Trophoblast cell (in vitro differentiated cells and primary cell): ENCODE results near the gene BRF1.
A peak's percentile ranks its signal among the peaks of the same experiment; 100 is the strongest.
"Not testable (repeated sequence)": the region's sequence is repeated elsewhere in the genome, so short reads cannot be mapped to it uniquely, and the experiment has no call there.

Experiments used
- DNase-seq, 2 donors: peaks; one replicate each; pipeline ENCODE4 v3.0.0-alpha.2; 2016
- H2AFZ ChIP-seq: 2 replicates; pipeline ENCODE4 v1.6.1; 2013; ENCODE audit warnings: low read length, moderate library complexity, mild to moderate bottlenecking; ENCODE audit not compliant: insufficient read depth, poor library complexity
- H2AK5ac ChIP-seq: 2 replicates; pipeline ENCODE4 v1.6.1; 2013; ENCODE audit warnings: mild to moderate bottlenecking, low read length
- H2BK120ac ChIP-seq: 2 replicates; pipeline ENCODE4 v1.6.1; 2013; ENCODE audit warnings: low read length, mild to moderate bottlenecking, moderate library complexity; ENCODE audit not compliant: insufficient read depth, poor library complexity
- H2BK12ac ChIP-seq: 2 replicates; pipeline ENCODE4 v1.6.1; 2013; ENCODE audit warnings: mild to moderate bottlenecking, low read length, moderate library complexity
- H2BK5ac ChIP-seq: 2 replicates; pipeline ENCODE4 v1.6.1; 2013; ENCODE audit warnings: low read length, low read depth, moderate library complexity, mild to moderate bottlenecking; ENCODE audit not compliant: poor library complexity
- H3K14ac ChIP-seq: 2 replicates; pipeline ENCODE4 v1.6.1; 2013; ENCODE audit warnings: mild to moderate bottlenecking, low read length
- H3K18ac ChIP-seq: 2 replicates; pipeline ENCODE4 v1.6.1; 2013; ENCODE audit warnings: mild to moderate bottlenecking, low read length
- H3K23ac ChIP-seq: 2 replicates; pipeline ENCODE4 v1.6.1; 2013; ENCODE audit warnings: low read length
- H3K27ac ChIP-seq: 2 replicates; pipeline ENCODE4 v1.5.1; 2013; ENCODE audit warnings: low read depth, mild to moderate bottlenecking, inconsistent platforms, low read length, moderate library complexity
- H3K27me3 ChIP-seq: 2 replicates; pipeline ENCODE4 v1.6.1; 2013; ENCODE audit warnings: inconsistent platforms, mild to moderate bottlenecking, low read length, moderate library complexity; ENCODE audit not compliant: insufficient read depth
- H3K36me3 ChIP-seq, 2 experiments: 1 replicate in 1 of 2; 2 replicates in 1 of 2; pipeline ENCODE4 v1.6.1; 2013; ENCODE audit warnings: low read length in 2 of 2, mild to moderate bottlenecking in 2 of 2, moderate library complexity in 1 of 2; ENCODE audit not compliant: insufficient read depth in 2 of 2, control insufficient read depth in 1 of 2
- H3K4ac ChIP-seq: 2 replicates; pipeline ENCODE4 v1.6.1; 2013; ENCODE audit warnings: low read depth, mild to moderate bottlenecking, low read length, moderate library complexity
- H3K4me1 ChIP-seq, 2 experiments: 1 replicate in 1 of 2; 2 replicates in 1 of 2; pipeline ENCODE4 v1.6.1; 2013; ENCODE audit warnings: low read length in 2 of 2, mild to moderate bottlenecking in 2 of 2, moderate library complexity in 1 of 2; ENCODE audit not compliant: insufficient read depth in 2 of 2, control insufficient read depth in 1 of 2
- H3K4me2 ChIP-seq: 2 replicates; pipeline ENCODE4 v1.6.1; 2013; ENCODE audit warnings: inconsistent platforms, mild to moderate bottlenecking, low read length, moderate library complexity
- H3K4me3 ChIP-seq: 2 replicates; pipeline ENCODE4 v1.5.1; 2013; ENCODE audit warnings: mild to moderate bottlenecking, low read depth, low read length, inconsistent platforms
- H3K79me1 ChIP-seq: one replicate; pipeline ENCODE4 v1.6.1; 2013; ENCODE audit warnings: low read length
- H3K79me2 ChIP-seq: 2 replicates; pipeline ENCODE4 v1.6.1; 2013; ENCODE audit warnings: low read length, mild to moderate bottlenecking; ENCODE audit not compliant: control insufficient read depth, insufficient read depth, poor library complexity
- H3K9ac ChIP-seq: 2 replicates; pipeline ENCODE4 v1.6.1; 2013; ENCODE audit warnings: mild to moderate bottlenecking, low read length
- H3K9me3 ChIP-seq: 2 replicates; pipeline ENCODE4 v1.6.1; 2013; ENCODE audit warnings: low read depth, mild to moderate bottlenecking, control low read depth, inconsistent platforms, low read length; ENCODE audit not compliant: insufficient read depth
- H4K12ac ChIP-seq: 2 replicates; pipeline ENCODE4 v1.6.1; 2013; ENCODE audit warnings: low read depth, mild to moderate bottlenecking, low read length, moderate library complexity
- H4K8ac ChIP-seq: 2 replicates; pipeline ENCODE4 v1.6.1; 2013; ENCODE audit warnings: low read depth, mild to moderate bottlenecking, low read length, moderate library complexity
- H4K91ac ChIP-seq: one replicate; pipeline ENCODE4 v1.6.1; 2013; ENCODE audit warnings: low read depth, mild to moderate bottlenecking, low read length, moderate library complexity
- WGBS: extraction: QIAGEN DNeasy Blood & Tissue Kit; methylation state at CpG from one replicate; pipeline ENCODE4 v1.1.7; 2013; ENCODE audit warnings: missing lambda C conversion rate; ENCODE audit not compliant: insufficient read length, insufficient coverage; ENCODE audit errors: extremely low coverage; 5-methylcytosine and 5-hydroxymethylcytosine counted together

Gene BRF1

DNA sequence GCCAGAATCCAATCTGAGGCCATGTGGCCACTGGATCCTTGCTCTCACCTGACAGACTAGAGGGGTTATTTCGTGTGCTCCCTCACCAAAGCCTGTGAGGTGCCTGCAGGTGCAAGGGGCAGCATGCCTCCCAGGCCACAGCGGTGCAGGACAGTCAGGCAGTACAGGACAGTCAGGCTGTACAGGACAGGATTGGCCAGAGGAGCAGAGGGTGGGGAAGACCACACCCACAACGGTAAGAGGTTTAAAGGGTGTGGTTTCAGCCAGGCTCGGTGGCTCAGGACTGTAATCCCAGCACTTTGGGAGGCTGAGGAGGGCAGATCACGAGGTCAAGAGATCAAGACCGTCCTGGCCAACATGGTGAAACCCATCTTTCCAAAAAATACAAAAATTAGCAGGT is 3.1 kb upstream of the BRF1 start:
- Histone ChIP-seq H2BK120ac (no peak overlapping the region), H3K4me1 (peaks cover 0 to 4% of the 10 kb centered on the region in 2 experiments), H3K23ac (no peak overlapping the region), H4K8ac (no peak overlapping the region), H3K4ac (no peak overlapping the region), H3K27ac (no peak overlapping the region), H3K79me1 (peaks cover 10% of the 10 kb centered on the region), H3K14ac (no peak overlapping the region), H3K9me3 (peaks cover 4% of the 10 kb centered on the region), H3K36me3 (no peaks in the 10 kb centered on the region), H3K4me2 (no peak overlapping the region), H3K4me3 (no peak overlapping the region), H3K79me2 (peaks cover 9% of the 10 kb centered on the region), H4K91ac (no peak overlapping the region), H4K12ac (no peak overlapping the region), H2AFZ (no peak overlapping the region), H3K9ac (no peak overlapping the region), H2BK5ac (no peak overlapping the region), H2BK12ac (no peak overlapping the region), H2AK5ac (no peak overlapping the region), H3K27me3 (no peaks in the 10 kb centered on the region), H3K18ac (no peak overlapping the region)
- WGBS, result no CpG with 5 or more reads among the region's 6 CpGs
- DNase-seq, result no peak

DNA sequence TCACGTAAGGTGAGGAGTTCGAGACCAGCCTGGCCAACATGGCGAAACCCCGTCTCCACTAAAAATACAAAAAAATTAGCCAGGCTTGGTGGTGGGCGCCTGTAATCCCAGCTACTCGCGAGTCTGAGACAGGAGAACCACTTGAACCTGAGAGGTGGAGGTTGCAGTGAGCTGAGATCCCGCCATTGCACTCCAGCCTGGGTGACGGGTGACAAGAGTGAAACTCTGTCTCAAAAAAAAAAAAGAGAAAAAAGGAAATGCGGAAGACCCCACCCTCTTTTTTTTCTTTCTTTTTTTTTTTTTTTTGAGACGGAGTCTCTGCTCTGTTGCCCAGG is 1.1 kb upstream of the BRF1 start:
- Histone ChIP-seq H3K79me1 (peaks cover 10% of the 10 kb centered on the region), H2AFZ (peak overlapping the region; percentile 80), H3K4me3 (peak overlapping the region; percentile 61), H3K4me2 (peak overlapping the region; percentile 94)
- H2BK120ac ChIP-seq, H2BK12ac ChIP-seq, H2AK5ac ChIP-seq, H3K27me3 ChIP-seq, H3K79me2 ChIP-seq, H3K18ac ChIP-seq, H4K12ac ChIP-seq, H3K14ac ChIP-seq, H2BK5ac ChIP-seq, H3K36me3 ChIP-seq, H3K4ac ChIP-seq, H3K23ac ChIP-seq, H3K9ac ChIP-seq, H3K4me1 ChIP-seq, H3K27ac ChIP-seq, H4K8ac ChIP-seq, H3K9me3 ChIP-seq, DNase-seq, H4K91ac ChIP-seq: not testable (repeated sequence)
- no CpG with 5 or more reads among the region's 11 CpGs for WGBS

DNA sequence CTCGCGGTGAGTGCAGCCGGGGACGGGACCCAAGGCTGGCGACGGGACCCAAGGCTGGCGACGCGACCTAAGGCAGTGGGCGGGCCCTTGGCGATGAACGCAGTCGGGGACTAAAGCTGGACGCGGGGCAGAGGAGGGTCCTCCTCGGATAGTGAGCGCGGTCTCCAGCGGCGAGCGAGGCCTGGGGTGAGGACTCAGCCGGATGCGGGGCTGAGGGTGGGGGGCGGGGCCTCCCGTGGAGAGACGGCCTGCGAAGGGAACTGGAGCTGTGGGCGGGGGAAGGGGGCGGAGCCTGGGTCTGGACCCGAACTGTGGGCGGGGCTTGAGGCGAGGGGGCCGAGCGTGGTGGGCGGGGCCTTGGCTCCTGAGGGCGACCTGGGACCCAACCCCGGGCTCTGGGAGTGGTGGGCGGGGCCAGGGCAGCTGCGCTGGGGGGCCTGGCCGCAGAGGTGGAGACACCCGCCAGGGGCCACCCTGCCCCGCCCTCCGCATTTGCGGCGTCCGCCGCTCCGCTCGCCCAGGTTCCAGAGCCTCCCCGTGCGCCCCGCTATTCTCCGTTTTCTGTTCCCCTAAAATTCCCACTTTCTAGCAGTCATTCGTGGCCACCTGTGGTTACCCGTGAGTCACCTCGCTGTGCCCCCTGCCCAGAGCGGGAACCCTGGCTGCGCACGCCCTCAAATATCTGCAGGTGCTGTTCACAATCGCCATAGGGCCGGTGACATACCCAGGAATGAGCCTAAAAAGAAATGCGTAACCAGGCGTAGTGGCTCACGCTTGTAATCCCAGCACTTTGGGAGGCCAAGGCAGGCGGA is 508 bp upstream of the BRF1 start:
- Histone ChIP-seq H3K23ac (no peak overlapping the region), H2BK5ac (peak overlapping the region; percentile 86), H3K27me3 (no peaks in the 10 kb centered on the region), H3K9me3 (peaks cover 4% of the 10 kb centered on the region), H4K12ac (peak overlapping the region; percentile 83), H3K79me1 (peaks cover 10% of the 10 kb centered on the region), H3K9ac (no peak overlapping the region), H4K8ac (peak overlapping the region; percentile 98), H3K4me3 (peak overlapping the region; percentile 94), H3K27ac (peak overlapping the region; percentile 91), H2BK12ac (peak overlapping the region; percentile 41), H2AK5ac (no peak overlapping the region), H3K79me2 (peaks cover 9% of the 10 kb centered on the region), H3K14ac (peak overlapping the region; percentile 96), H3K18ac (peak overlapping the region; percentile 85), H3K4me2 (peak overlapping the region; percentile 94), H3K4ac (peak overlapping the region; percentile 75), H4K91ac (peak overlapping the region; percentile 97), H3K36me3 (no peaks in the 10 kb centered on the region), H2AFZ (peak overlapping the region; percentile 96), H2BK120ac (peak overlapping the region; percentile 93), H3K4me1 (peaks cover 0 to 4% of the 10 kb centered on the region in 2 experiments)
- WGBS, result no CpG with 5 or more reads among the region's 65 CpGs
- peak; percentile 97 to 98 for DNase-seq

DNA sequence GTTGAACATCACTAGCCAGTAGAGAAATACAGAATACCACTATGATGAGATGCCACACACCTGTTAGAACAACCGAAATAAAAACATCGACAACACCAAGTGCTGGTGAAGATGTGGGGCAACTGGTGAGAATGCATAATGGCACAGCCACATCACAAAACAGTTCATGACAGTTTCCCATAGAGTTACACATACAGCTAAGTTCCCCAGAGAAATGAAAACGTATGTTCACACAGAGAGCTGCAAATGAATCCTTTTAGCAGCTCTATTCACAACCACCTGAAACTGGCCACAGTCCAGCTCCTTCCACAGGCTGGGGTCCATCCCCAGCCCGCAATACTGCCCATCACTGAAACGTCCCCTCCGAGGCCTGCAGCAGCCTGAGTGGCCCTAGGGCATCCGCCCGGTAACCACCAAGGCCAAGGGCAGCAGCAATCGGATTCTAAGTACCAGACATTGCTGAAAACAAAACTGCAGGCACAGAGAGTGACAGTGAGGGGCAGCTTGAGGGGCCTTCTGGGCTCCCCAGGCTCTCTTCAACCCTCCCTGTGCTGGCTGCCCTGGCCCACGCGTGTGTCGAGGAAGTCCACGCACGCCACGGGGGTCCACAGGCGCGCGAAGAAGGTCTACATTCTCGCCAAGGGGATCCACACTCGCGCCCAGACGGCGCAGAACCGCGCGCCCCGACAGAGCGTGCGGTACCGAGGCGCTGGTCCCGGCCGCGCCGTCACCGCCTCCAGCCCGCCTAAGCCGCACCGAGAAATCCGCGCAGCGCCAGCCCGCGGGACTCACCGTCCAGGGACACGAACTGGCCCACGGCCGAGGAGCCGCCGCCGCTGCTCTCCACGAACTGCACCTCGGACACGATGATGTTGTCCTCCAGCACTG is 903 bp downstream of the BRF1 start:
- Histone ChIP-seq H2AK5ac (peak overlapping the region; percentile 39), H3K23ac (no peak overlapping the region), H3K9me3 (peaks cover 4% of the 10 kb centered on the region), H3K79me1 (peaks cover 10% of the 10 kb centered on the region), H3K18ac (peak overlapping the region; percentile 78), H3K4me1 (peaks cover 0 to 4% of the 10 kb centered on the region in 2 experiments), H3K36me3 (no peaks in the 10 kb centered on the region), H3K27me3 (no peaks in the 10 kb centered on the region), H3K4ac (peak overlapping the region; percentile 50), H4K91ac (peak overlapping the region; percentile 17), H2AFZ (peak overlapping the region; percentile 84), H3K4me2 (peak overlapping the region; percentile 94), H4K8ac (peak overlapping the region; percentile 43), H2BK12ac (no peak overlapping the region), H3K9ac (peak overlapping the region; percentile 93), H3K4me3 (peak overlapping the region; percentile 94), H4K12ac (peak overlapping the region; percentile 61), H3K14ac (peak overlapping the region; percentile 75), H2BK120ac (peak overlapping the region; percentile 47), H3K27ac (peak overlapping the region; percentile 91), H3K79me2 (peaks cover 9% of the 10 kb centered on the region), H2BK5ac (peak overlapping the region; percentile 3)
- no CpG with 5 or more reads among the region's 54 CpGs for WGBS
- no peak for DNase-seq
